Endometrial microvascular endothelial cells (primary cell): ENCODE data around the gene GRIP2. TPM values are rescaled to one million over a fixed set of nuclear protein-coding genes. Genes with fewer than 3 reads are reported as not detected.

ENCODE experiments used
- in situ Hi-C: cut with HindIII; loops from 2 replicates; pipeline ENCODE4 v1.10.0; 2017; ENCODE audit warnings: low sequenced_read_pairs, low pct_unique_long_range_greater_than_20kb; ENCODE audit errors: inconsistent ontology term
- total RNA-seq: library from RNA; depleted of rRNA; stranded (reverse); fragments of >200 nt; gene quantifications from one replicate; pipeline ENCODE4 v1.2.3, GENCODE V29; 2015; ENCODE audit errors: inconsistent ontology term

GRIP2 gene
- total RNA-seq, 1 donor from 2014 or later = 0.28 TPM

GRCh38 chr3:14512281-14512941 lies 27.7 kb downstream of the GRIP2 start:
- in situ Hi-C loops = no loop called here

DNA sequence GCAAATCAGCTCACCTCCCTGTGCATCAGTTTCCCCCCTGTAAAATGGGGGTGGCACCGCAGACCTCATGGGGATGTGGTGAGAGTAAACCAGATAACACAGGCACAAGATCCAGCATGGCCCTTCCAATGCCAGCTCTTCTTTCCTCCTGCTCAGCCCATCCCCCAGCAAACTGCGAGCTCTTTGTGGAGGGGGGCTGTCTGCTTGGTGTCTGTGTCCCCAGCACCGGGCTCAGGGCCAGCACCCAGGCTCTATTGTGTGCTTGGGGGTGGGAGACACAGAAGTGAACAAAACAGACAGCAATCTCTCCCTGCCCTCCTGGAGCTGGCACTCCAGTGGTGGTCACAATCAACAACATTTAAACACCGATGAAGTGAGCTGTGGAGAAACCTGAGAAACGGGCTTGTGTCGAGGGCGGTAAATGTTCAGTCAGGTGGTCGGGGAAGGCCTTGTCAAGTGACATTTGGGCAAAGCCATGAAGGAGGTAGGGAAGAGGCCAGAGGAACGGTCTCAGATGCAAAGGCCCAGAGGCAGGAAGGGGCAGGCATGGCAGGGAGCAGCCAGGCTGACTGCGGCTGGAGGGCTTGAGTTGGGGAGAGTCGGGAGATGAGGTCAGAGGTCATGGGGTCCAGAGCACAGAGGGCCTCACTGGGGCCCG lies 28.4 kb downstream of the GRIP2 start:
- in situ Hi-C loops = no loop called here

DNA sequence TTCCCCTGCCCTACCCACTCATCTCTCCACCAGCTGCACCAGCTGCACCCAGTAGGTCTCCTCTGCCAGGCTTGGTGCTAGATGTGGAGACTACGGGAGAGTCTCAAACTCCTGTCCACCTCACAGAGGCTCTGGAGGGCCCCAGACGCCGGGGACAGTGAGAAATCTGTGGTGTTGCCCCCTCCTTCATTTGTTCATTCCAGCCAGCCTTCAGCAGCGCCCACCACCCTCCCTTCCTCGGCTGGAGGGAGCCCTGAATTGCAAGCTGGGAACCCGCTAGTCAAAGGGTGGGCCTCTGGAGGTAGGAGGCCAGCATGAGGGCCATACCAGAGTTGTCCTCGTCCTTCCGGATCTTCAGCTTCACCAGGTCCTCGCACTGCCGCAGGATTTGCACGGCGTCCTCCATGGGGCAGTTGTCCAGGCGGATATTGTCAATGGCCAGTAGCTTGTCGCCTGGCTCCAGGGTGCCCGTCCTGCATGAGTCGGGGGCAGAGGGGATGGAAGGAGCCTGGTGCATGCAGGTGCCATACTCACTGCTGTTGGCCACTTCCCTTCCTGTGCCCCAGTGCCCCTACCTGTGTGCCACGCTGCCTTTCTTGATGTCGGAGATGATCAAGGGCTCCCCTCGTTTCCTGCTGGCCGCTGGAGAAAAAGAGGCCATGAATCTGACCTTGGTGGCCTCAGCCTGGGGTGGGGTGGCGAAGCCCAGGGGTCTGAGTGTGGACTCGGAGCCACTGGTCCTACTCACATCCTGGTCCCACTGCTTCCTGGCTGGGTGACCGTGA lies 29.1 kb downstream of the GRIP2 start:
- in situ Hi-C loops = no loop called here

GRCh38 chr3:14509796-14510100 lies 30.4 kb downstream of the GRIP2 start:
- in situ Hi-C loops = no loop called here

DNA sequence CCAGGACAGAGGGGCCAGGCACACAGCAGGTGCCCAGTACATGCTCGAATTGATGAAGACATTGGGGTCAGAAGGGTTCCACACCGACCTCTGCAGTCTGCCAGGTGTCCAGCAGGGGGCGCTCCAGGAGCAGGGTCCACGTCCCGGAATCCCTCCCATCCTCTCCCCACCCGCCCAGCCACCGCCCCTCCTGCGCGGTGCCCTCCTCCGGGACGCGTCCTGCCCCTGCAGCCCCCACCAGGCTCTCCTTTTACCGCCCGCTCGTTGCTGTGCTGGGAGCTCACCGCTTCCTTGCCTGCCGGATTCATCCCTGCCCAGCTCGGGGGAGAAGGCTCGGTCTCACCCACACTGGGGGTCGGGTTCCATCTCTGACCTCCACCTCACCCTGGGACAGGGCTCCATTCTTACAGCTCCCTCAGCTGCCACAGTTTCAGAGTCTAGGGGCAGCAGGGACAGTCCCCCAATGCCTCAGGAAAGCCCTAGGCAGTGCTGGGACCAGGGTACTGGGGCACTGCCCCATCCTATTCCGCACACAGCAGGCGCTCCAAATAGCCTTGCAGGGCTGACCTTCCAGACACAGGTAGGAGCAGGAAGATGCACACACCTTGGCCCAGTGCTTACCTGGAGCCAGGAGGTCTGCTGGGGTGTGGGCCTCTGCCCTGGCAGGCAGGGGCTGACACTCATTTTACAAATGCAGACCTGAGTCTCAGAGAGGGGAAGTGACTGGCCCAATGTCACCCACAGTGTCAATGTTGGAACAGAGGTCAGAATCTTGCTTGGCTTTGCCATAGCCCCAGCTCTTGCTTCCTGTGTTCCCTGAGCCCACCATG lies 31.0 kb downstream of the GRIP2 start:
- in situ Hi-C loops = no loop called here

DNA sequence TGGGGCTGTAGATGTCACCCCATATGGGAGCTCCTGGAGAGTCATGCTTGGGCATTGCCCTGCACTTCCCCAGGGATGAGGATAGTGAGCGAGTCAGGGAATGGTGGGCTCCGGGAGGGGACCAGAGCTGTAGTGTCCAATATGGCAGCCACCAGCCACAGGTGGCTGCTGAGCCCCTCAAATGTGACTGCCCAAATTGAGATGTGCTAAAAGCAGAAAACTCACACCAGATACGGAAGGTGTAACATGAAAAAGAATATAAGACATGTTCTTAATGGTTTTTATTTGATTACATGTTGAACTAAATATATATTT lies 31.7 kb downstream of the GRIP2 start:
- in situ Hi-C loops = no loop called here

DNA sequence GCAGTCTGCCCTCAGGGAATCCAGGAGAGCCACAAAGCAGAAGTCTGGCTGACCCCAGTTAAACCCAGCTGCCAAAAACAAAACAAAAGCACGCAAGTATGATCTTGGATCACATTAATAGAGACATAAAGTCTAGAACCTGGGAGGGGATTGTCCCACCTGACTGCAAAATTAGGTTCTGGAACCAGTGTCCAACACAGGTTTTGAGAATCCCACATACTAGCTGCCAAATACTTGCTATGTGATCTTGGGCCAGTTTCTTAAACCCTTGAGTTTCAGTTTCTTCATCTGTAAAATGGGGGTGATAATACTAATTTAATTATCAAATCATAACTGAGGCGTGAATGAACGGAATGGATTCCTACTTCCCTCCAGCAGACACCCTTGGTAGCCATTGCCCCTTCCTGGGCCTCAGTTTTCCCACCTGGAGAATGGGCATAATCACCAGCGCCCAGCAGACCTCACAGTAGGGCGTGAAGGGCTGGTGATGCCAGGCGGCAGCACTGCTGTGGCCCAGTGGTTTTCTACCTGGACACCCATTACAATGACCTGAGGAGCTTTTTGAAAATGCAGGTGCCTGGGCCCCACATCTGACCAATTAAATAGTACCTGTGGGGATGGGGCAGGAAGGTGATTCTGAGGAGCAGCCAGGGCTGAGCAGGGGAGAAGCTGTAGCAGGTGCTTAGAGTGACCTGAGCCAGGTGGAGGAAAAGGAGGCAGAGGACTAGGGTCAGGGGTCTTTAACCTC lies 32.2 kb downstream of the GRIP2 start:
- in situ Hi-C loops = no loop called here

DNA sequence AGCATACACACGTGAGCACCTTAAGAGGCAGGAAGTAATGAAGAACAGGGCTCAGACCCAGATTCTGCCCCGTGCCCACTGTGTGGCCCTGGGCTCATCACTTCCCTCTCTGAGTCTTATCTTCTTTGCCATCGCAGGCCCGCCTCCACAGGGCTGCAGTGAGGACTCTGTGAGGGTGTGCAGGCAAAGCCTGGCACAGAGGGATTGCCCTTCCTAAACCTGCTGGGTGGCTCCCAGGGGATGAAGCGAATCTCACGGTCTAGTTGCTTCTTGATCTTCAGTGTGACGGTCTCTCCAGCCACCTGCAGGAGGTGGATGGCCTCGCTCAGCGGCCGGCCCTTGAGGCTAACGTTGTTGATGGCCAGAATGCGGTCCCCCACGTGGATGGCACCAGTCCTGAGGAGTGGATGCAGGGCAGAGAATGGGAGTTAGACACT lies 32.8 kb downstream of the GRIP2 start:
- in situ Hi-C loops = no loop called here

DNA sequence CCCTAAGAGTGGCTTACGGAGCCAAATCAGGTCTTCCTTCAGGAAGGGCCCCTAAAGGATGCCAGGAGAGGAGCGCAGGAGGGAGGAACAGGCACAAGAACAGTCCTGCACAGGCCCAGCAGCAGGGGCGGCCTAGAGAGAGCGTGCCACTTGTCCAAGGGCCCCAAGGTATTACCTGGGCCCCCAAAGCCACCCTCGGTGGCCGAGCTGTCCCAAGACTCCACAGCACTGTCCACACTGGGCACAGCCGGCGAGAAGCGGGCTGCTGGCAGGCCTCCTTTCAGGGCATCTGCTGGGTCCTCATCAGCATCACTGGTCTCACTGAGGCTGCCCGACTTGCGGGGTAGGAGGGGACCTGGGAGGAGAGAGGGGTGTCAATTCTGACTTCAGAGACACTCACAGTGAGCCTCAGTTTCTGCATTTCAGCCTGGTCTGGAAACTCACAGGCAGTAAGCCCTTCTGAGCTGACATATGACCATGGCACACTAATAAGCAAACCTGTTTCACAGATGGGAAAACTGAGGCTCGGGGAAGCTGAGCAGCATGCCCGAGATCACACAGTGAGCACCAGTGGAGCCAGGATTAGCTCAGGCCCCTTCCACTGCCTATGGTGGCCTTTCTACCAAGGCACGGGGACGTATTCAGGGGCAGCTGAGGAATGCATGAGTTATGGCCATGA lies 33.4 kb downstream of the GRIP2 start:
- in situ Hi-C loops = no loop called here

- in situ Hi-C loops = no loop called here
These were observed 34.2 kb downstream of the GRIP2 start for GRCh38 chr3:14505803-14506500.

DNA sequence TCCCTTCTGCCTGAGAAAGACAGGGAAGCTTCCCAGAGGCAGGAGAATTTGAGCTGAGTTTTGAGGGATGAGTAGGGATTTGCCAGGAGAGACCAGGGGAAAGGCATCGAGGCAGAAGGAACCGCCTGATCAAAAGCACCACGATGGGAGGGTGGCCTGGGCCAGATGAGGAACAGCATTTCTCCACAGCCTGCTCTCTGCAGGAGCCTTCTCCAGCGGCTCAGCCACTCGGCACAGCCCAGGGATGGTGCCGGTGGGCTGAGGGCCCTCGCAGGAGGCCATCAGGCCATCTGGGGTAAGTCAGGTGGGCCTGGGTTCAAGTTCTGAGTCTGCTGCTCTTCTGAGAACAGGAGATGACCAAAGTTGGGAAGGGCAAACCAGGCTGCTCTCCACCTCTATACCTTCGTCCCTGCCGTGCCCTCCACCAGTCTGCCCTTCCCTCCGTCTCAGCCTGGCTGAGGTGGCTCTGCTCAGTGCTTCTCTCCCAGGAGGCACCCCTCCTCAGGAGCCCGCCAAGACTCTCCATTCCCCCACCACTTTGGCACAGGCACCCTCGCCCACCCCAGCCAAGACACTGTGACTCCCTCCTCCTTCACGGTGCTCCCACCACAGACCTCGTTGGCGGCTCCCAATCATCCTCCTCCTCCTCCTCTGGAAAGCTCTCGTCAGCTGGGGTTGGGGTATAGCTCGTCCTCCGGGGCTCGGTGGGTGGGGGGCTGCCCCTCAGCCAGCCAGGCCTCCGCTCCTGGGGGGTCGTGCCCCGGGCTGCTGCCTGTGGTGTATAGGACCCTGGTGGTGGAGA lies 34.9 kb downstream of the GRIP2 start:
- in situ Hi-C loops = no loop called here

DNA sequence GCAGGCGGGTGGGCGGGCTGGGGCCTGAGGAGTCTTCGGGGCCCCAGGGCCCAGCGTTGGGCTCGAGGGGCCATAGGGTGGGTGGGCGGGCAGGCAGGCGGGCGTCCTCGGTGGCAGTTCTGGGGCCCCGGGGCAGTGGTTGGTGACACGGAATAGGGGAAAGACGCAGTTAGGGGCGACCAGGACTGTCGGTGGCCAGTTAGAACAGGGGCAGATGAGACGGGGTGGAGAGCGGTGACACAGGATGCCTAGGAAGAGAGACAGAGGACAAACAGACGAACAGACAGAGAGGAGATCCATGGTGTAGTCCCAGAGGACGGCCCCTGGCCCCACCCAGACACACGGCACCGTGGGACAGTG lies 36.5 kb downstream of the GRIP2 start:
- in situ Hi-C loops = no loop called here

GRCh38 chr3:14503033-14503705 lies 37.0 kb downstream of the GRIP2 start:
- in situ Hi-C loops = no loop called here

- in situ Hi-C loops = no loop called here
These were observed 37.7 kb downstream of the GRIP2 start for GRCh38 chr3:14502472-14502871.

DNA sequence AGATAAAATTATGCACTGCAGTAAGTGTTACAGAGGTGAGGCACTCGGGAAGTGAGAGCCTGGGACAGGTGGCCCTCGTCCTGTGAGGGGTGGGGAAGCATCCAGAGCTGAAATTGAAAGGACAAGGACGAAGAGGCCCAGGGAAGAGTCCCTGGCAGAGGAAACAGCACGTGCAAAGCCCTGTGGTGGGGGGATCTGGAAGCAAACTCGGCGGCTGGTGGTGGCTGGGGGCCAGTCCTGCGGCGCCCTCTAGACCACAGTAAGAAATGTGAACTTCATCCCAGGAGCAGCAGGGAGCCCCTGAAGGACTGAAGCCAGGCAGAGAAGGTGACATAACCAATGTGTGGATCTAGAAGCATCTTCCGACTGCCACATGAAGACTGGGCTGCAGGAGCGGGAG lies 42.8 kb downstream of the GRIP2 start:
- in situ Hi-C loops = no loop called here

DNA sequence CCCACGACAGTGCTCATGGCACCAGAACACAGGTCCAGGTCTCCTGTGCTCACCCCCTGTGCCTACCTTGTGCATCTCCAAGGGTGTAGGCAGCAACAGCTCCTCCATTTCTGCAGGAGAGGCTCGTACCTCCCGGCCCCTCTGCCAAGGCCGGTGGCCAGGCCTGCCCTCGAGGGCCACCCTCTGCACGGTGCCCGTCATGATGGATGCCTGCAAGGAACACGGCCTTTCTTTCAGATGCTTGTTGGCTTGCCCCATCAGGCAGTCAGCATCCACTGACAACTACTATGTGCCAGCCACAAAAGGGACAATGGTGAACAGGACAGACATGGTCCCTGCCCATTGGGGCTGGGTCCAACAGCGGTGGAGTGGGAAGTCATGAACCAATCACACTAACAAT lies 43.8 kb downstream of the GRIP2 start:
- in situ Hi-C loops = no loop called here

- in situ Hi-C loops = no loop called here
These were observed 45.2 kb downstream of the GRIP2 start for GRCh38 chr3:14494973-14495300.
